ENCODE measurements around the gene TEDC1. TPM values are rescaled to one million over a fixed set of nuclear protein-coding genes. Genes with fewer than 3 reads are reported as not detected.
A peak's percentile ranks its signal among the peaks of the same experiment; 100 is the strongest.

The TEDC1 gene
- total and polyA plus RNA-seq, 4 donors = 7.7 to 21.3 (median 16.8) TPM

GRCh38 chr14:105519946-105520698 is 29.1 kb downstream of the TEDC1 start:
- Histone ChIP-seq H3K27me3 (ENCODE audit: control insufficient read depth, insufficient read depth, low read length) (no peaks in the 10 kb centered on the region), H3K4me3 (ENCODE audit: low read depth, low read length) (no peak overlapping the region), H3K27ac (ENCODE audit: low read depth, low read length) (no peak overlapping the region), H3K9me3 (ENCODE audit: control insufficient read depth, insufficient read depth, low read length) (no peaks in the 10 kb centered on the region), H3K36me3 (ENCODE audit: control insufficient read depth, insufficient read depth, low read length) (no peaks in the 10 kb centered on the region), H3K4me1 (ENCODE audit: control insufficient read depth, insufficient read depth, low read length) (no peaks in the 10 kb centered on the region)
- WGBS (ENCODE audit: insufficient coverage) = 79% methylated on average over 5 of the region's 14 CpGs
- no peak for DNase-seq (ENCODE audit: low read depth in 4 of 6, low spot score in 6 of 6)

- WGBS (ENCODE audit: insufficient coverage) = 82% methylated on average over 3 of the region's 9 CpGs
- H3K36me3 ChIP-seq (ENCODE audit: control insufficient read depth, insufficient read depth, low read length) = peaks cover 15% of the 10 kb centered on the region
- peaks cover 35% of the 10 kb centered on the region for H3K4me1 ChIP-seq (ENCODE audit: control insufficient read depth, insufficient read depth, low read length)
- H3K4me3 ChIP-seq (ENCODE audit: low read depth, low read length) = no peak overlapping the region
- H3K27ac ChIP-seq (ENCODE audit: low read depth, low read length) = no peak overlapping the region
- H3K27me3 ChIP-seq (ENCODE audit: control insufficient read depth, insufficient read depth, low read length) = no peaks in the 10 kb centered on the region
- no peak for DNase-seq (ENCODE audit: low read depth in 4 of 6, low spot score in 6 of 6)
- H3K9me3 ChIP-seq (ENCODE audit: control insufficient read depth, insufficient read depth, low read length) = no peaks in the 10 kb centered on the region
Observed at GRCh38 chr14:105525326-105525725, 34.3 kb downstream of the TEDC1 start.

- no peaks in the 10 kb centered on the region for H3K27me3 ChIP-seq (ENCODE audit: control insufficient read depth, insufficient read depth, low read length)
- no peaks in the 10 kb centered on the region for H3K9me3 ChIP-seq (ENCODE audit: control insufficient read depth, insufficient read depth, low read length)
- peak within 1 kb of the TSS; percentile 62 for H3K4me3 ChIP-seq (ENCODE audit: low read depth, low read length)
- DNase-seq (ENCODE audit: low read depth in 4 of 6, low spot score in 6 of 6) = peak in 3 of 6 donors; percentile 48 to 76 (median 72)
- peaks cover 23% of the 10 kb centered on the region for H3K36me3 ChIP-seq (ENCODE audit: control insufficient read depth, insufficient read depth, low read length)
- H3K4me1 ChIP-seq (ENCODE audit: control insufficient read depth, insufficient read depth, low read length) = peaks cover 37% of the 10 kb centered on the region
- H3K27ac ChIP-seq (ENCODE audit: low read depth, low read length) = no peak within 1 kb of the TSS
- under 1% methylated on average over 81 of the region's 88 CpGs for WGBS (ENCODE audit: insufficient coverage)
Observed at GRCh38 chr14:105525861-105526775, 35.1 kb downstream of the TEDC1 start, which contains the start of gene TMEM121. Gene TMEM121 (plus strand): TSS chr14:105526583. CDS start chr14:105528835, 2,252 bp downstream.

GRCh38 chr14:105526776-105527380 is 35.8 kb downstream of the TEDC1 start:
- Histone ChIP-seq H3K4me3 (ENCODE audit: low read depth, low read length) (peak overlapping the region; percentile 62), H3K36me3 (ENCODE audit: control insufficient read depth, insufficient read depth, low read length) (peaks cover 31% of the 10 kb centered on the region), H3K9me3 (ENCODE audit: control insufficient read depth, insufficient read depth, low read length) (no peaks in the 10 kb centered on the region), H3K27me3 (ENCODE audit: control insufficient read depth, insufficient read depth, low read length) (no peaks in the 10 kb centered on the region), H3K27ac (ENCODE audit: low read depth, low read length) (no peak overlapping the region), H3K4me1 (ENCODE audit: control insufficient read depth, insufficient read depth, low read length) (peaks cover 37% of the 10 kb centered on the region)
- peak in 2 of 6 donors; percentile 32 to 50 for DNase-seq (ENCODE audit: low read depth in 4 of 6, low spot score in 6 of 6)
- under 1% methylated on average over 48 of the region's 48 CpGs for WGBS (ENCODE audit: insufficient coverage)

GRCh38 chr14:105527381-105527825 is 36.4 kb downstream of the TEDC1 start:
- 12% methylated on average over 21 of the region's 23 CpGs for WGBS (ENCODE audit: insufficient coverage)
- peak in 2 of 6 donors; percentile 5 to 18 for DNase-seq (ENCODE audit: low read depth in 4 of 6, low spot score in 6 of 6)
- peaks cover 37% of the 10 kb centered on the region for H3K4me1 ChIP-seq (ENCODE audit: control insufficient read depth, insufficient read depth, low read length)
- H3K27me3 ChIP-seq (ENCODE audit: control insufficient read depth, insufficient read depth, low read length) = no peaks in the 10 kb centered on the region
- H3K9me3 ChIP-seq (ENCODE audit: control insufficient read depth, insufficient read depth, low read length) = no peaks in the 10 kb centered on the region
- no peak overlapping the region for H3K27ac ChIP-seq (ENCODE audit: low read depth, low read length)
- peaks cover 36% of the 10 kb centered on the region for H3K36me3 ChIP-seq (ENCODE audit: control insufficient read depth, insufficient read depth, low read length)
- H3K4me3 ChIP-seq (ENCODE audit: low read depth, low read length) = peak overlapping the region; percentile 62

- WGBS (ENCODE audit: insufficient coverage) = 4% methylated on average over 59 of the region's 67 CpGs
- Histone ChIP-seq H3K27me3 (ENCODE audit: control insufficient read depth, insufficient read depth, low read length) (no peaks in the 10 kb centered on the region), H3K27ac (ENCODE audit: low read depth, low read length) (no peak overlapping the region), H3K4me3 (ENCODE audit: low read depth, low read length) (peak overlapping the region; percentile 62), H3K4me1 (ENCODE audit: control insufficient read depth, insufficient read depth, low read length) (peaks cover 37% of the 10 kb centered on the region), H3K9me3 (ENCODE audit: control insufficient read depth, insufficient read depth, low read length) (no peaks in the 10 kb centered on the region), H3K36me3 (ENCODE audit: control insufficient read depth, insufficient read depth, low read length) (peaks cover 42% of the 10 kb centered on the region)
- DNase-seq (ENCODE audit: low read depth in 4 of 6, low spot score in 6 of 6) = peak in 5 of 6 donors; percentile 68 to 94 (median 72)
Observed at GRCh38 chr14:105527826-105528585, 37.0 kb downstream of the TEDC1 start.

- Histone ChIP-seq H3K9me3 (ENCODE audit: control insufficient read depth, insufficient read depth, low read length) (no peaks in the 10 kb centered on the region), H3K27ac (ENCODE audit: low read depth, low read length) (no peak overlapping the region), H3K27me3 (ENCODE audit: control insufficient read depth, insufficient read depth, low read length) (no peaks in the 10 kb centered on the region), H3K4me3 (ENCODE audit: low read depth, low read length) (no peak overlapping the region), H3K4me1 (ENCODE audit: control insufficient read depth, insufficient read depth, low read length) (peaks cover 42% of the 10 kb centered on the region), H3K36me3 (ENCODE audit: control insufficient read depth, insufficient read depth, low read length) (peaks cover 48% of the 10 kb centered on the region)
- WGBS (ENCODE audit: insufficient coverage) = 13% methylated on average over 86 of the region's 89 CpGs
- peak in 2 of 6 donors; percentile 38 to 64 for DNase-seq (ENCODE audit: low read depth in 4 of 6, low spot score in 6 of 6)
Observed at GRCh38 chr14:105528586-105529318, 37.7 kb downstream of the TEDC1 start.

GRCh38 chr14:105529319-105529568 is 38.2 kb downstream of the TEDC1 start:
- Histone ChIP-seq H3K36me3 (ENCODE audit: control insufficient read depth, insufficient read depth, low read length) (peaks cover 51% of the 10 kb centered on the region), H3K27ac (ENCODE audit: low read depth, low read length) (no peak overlapping the region), H3K9me3 (ENCODE audit: control insufficient read depth, insufficient read depth, low read length) (no peaks in the 10 kb centered on the region), H3K27me3 (ENCODE audit: control insufficient read depth, insufficient read depth, low read length) (no peaks in the 10 kb centered on the region), H3K4me3 (ENCODE audit: low read depth, low read length) (no peak overlapping the region), H3K4me1 (ENCODE audit: control insufficient read depth, insufficient read depth, low read length) (peaks cover 44% of the 10 kb centered on the region)
- no peak for DNase-seq (ENCODE audit: low read depth in 4 of 6, low spot score in 6 of 6)
- WGBS (ENCODE audit: insufficient coverage) = 27% methylated on average over 24 of the region's 24 CpGs

Data from spinal cord (tissue), 10 donors.